Neuronal stem cell (in vitro differentiated cells): Measurements from ENCODE around the gene DHX30.
A peak's percentile ranks its signal among the peaks of the same experiment; 100 is the strongest.

Source experiments
- DNase-seq: peaks from one replicate; pipeline ENCODE4 v3.0.0-alpha.2; 2013; ENCODE audit warnings: low spot score
- H2AFZ ChIP-seq: one replicate; pipeline ENCODE4 v1.6.1; 2013; ENCODE audit warnings: mild to moderate bottlenecking, low read length, inconsistent platforms
- H2AK5ac ChIP-seq: 2 replicates; pipeline ENCODE4 v1.6.1; 2013; ENCODE audit warnings: low read depth, mild to moderate bottlenecking, inconsistent platforms, low read length, moderate library complexity, mixed read lengths
- H2BK120ac ChIP-seq: 2 replicates; pipeline ENCODE4 v1.6.1; 2013; ENCODE audit warnings: low read depth, mild to moderate bottlenecking, inconsistent platforms, low read length, moderate library complexity, mixed read lengths
- H2BK12ac ChIP-seq: one replicate; pipeline ENCODE4 v1.6.1; 2013; ENCODE audit warnings: low read length, inconsistent platforms
- H2BK15ac ChIP-seq: 2 replicates; pipeline ENCODE4 v1.6.1; 2013; ENCODE audit warnings: mild to moderate bottlenecking, low read length, inconsistent platforms, mixed read lengths
- H2BK5ac ChIP-seq: one replicate; pipeline ENCODE4 v1.6.1; 2013; ENCODE audit warnings: inconsistent platforms, mild to moderate bottlenecking, low read length, moderate library complexity
- H3K14ac ChIP-seq: one replicate; pipeline ENCODE4 v1.6.1; 2013; ENCODE audit warnings: low read length, inconsistent platforms
- H3K18ac ChIP-seq: 2 replicates; pipeline ENCODE4 v1.6.1; 2013; ENCODE audit warnings: low read length, inconsistent platforms
- H3K23ac ChIP-seq: 2 replicates; pipeline ENCODE4 v1.6.1; 2013; ENCODE audit warnings: low read depth, mild to moderate bottlenecking, mixed read lengths, low read length, inconsistent platforms; ENCODE audit not compliant: poor library complexity
- H3K27ac ChIP-seq: replicated peaks from 3 replicates; pipeline ENCODE4 v1.5.1; 2013; ENCODE audit warnings: low read length, inconsistent platforms
- H3K27me3 ChIP-seq, 3 experiments: 2 replicates each; pipeline ENCODE4 v1.6.1; 2013; ENCODE audit warnings: low read length in 3 of 3, mild to moderate bottlenecking in 2 of 3, inconsistent platforms in 1 of 3, low read depth in 1 of 3, mixed read lengths in 1 of 3, moderate library complexity in 1 of 3; ENCODE audit not compliant: control insufficient read depth in 3 of 3, insufficient read depth in 3 of 3
- H3K36me3 ChIP-seq, 2 donors: replicated peaks in 1 of 2; 2 replicates each; pipeline ENCODE4 v1.6.1; 2013; ENCODE audit warnings: low read length in 2 of 2; ENCODE audit not compliant: control insufficient read depth in 2 of 2, insufficient read depth in 2 of 2
- H3K4ac ChIP-seq: 2 replicates; pipeline ENCODE4 v1.6.1; 2013; ENCODE audit warnings: inconsistent platforms, mild to moderate bottlenecking, low read length, moderate library complexity
- H3K4me1 ChIP-seq, 2 donors: 1 replicate in 1 of 2; 2 replicates in 1 of 2; pipeline ENCODE4 v1.6.1; 2013; ENCODE audit warnings: low read length in 2 of 2, low read depth in 1 of 2; ENCODE audit not compliant: control insufficient read depth in 2 of 2, insufficient read depth in 1 of 2
- H3K4me2 ChIP-seq: one replicate; pipeline ENCODE4 v1.6.1; 2013; ENCODE audit warnings: mild to moderate bottlenecking, low read length, inconsistent platforms; ENCODE audit not compliant: insufficient read depth, poor library complexity, severe bottlenecking
- H3K4me3 ChIP-seq, 2 donors: 2 replicates each; pipeline ENCODE4 v1.5.1; 2013; ENCODE audit warnings: low read length in 2 of 2, mild to moderate bottlenecking in 2 of 2, inconsistent platforms in 1 of 2, moderate library complexity in 1 of 2
- H3K79me1 ChIP-seq: one replicate; pipeline ENCODE4 v1.6.1; 2013; ENCODE audit warnings: low read depth, mild to moderate bottlenecking, inconsistent platforms, low read length, moderate library complexity
- H3K9ac ChIP-seq: one replicate; pipeline ENCODE4 v1.6.1; 2013; ENCODE audit warnings: mild to moderate bottlenecking, low read depth, low read length, inconsistent platforms; ENCODE audit not compliant: poor library complexity
- H3K9me3 ChIP-seq, 2 donors: replicated peaks in 1 of 2; 2 replicates each; pipeline versions ENCODE3 to v1.6.1; 2013; ENCODE audit warnings: low read length in 2 of 2, mild to moderate bottlenecking in 2 of 2, inconsistent platforms in 1 of 2, low read depth in 1 of 2, mixed read lengths in 1 of 2, moderate library complexity in 1 of 2; ENCODE audit not compliant: control insufficient read depth in 2 of 2, insufficient read depth in 1 of 2
- H4K8ac ChIP-seq: one replicate; pipeline ENCODE4 v1.6.1; 2013; ENCODE audit warnings: low read depth, mild to moderate bottlenecking, inconsistent platforms, low read length, moderate library complexity
- H4K91ac ChIP-seq: one replicate; pipeline ENCODE4 v1.6.1; 2013; ENCODE audit warnings: low read length, low read depth, mild to moderate bottlenecking, inconsistent platforms; ENCODE audit not compliant: poor library complexity
- WGBS, 2 donors: extraction: QIAGEN DNeasy Blood & Tissue Kit; methylation state at CpG; one replicate each; pipeline ENCODE4 v1.1.7; 2013; ENCODE audit warnings: missing lambda C conversion rate in 2 of 2, mixed read lengths in 1 of 2; ENCODE audit not compliant: insufficient read length in 2 of 2, insufficient replicate concordance in 1 of 2; ENCODE audit errors: extremely low coverage in 2 of 2; 5-methylcytosine and 5-hydroxymethylcytosine counted together

The DHX30 gene

GRCh38 chr3:47852604-47853602 lies 50.0 kb downstream of the DHX30 start:
- no peak overlapping the region for H3K4me3 ChIP-seq
- no peak overlapping the region for H3K4me2 ChIP-seq
- H3K27me3 ChIP-seq: no peaks in the 10 kb centered on the region
- no peak overlapping the region for H2BK12ac ChIP-seq
- H3K23ac ChIP-seq: peak overlapping the region; percentile 93
- peak overlapping the region; percentile 15 for H3K9ac ChIP-seq
- H3K4ac ChIP-seq: no peak overlapping the region
- H2BK15ac ChIP-seq: no peak overlapping the region
- peaks cover 60 to 100% of the 10 kb centered on the region in 2 donors for H3K36me3 ChIP-seq
- H2AK5ac ChIP-seq: no peak overlapping the region
- H3K79me1 ChIP-seq: peaks cover 6% of the 10 kb centered on the region
- no peaks in the 10 kb centered on the region for H3K4me1 ChIP-seq
- no peak overlapping the region for H4K91ac ChIP-seq
- no peaks in the 10 kb centered on the region for H3K9me3 ChIP-seq
- peak overlapping the region; percentile 71 for H3K18ac ChIP-seq
- DNase-seq: no peak
- H3K27ac ChIP-seq: no peak overlapping the region
- WGBS, 2 donors: no CpG with 5 or more reads among the region's 36 CpGs
- H3K14ac ChIP-seq: no peak overlapping the region
- H2BK120ac ChIP-seq: no peak overlapping the region
- H4K8ac ChIP-seq: peak overlapping the region; percentile 49
- no peak overlapping the region for H2BK5ac ChIP-seq
- no peak overlapping the region for H2AFZ ChIP-seq

- no peak for DNase-seq
- H2BK12ac ChIP-seq: no peak overlapping the region
- H3K36me3 ChIP-seq: peaks cover 52 to 94% of the 10 kb centered on the region in 2 donors
- no peak overlapping the region for H2BK5ac ChIP-seq
- no peak overlapping the region for H3K27ac ChIP-seq
- no peak overlapping the region for H4K8ac ChIP-seq
- no peak overlapping the region for H2BK15ac ChIP-seq
- H3K9me3 ChIP-seq: no peaks in the 10 kb centered on the region
- H3K9ac ChIP-seq: no peak overlapping the region
- H3K4me3 ChIP-seq: no peak overlapping the region
- peaks cover 4% of the 10 kb centered on the region for H3K79me1 ChIP-seq
- WGBS, 2 donors: no CpG with 5 or more reads among the region's 11 CpGs
- H3K4me2 ChIP-seq: no peak overlapping the region
- H3K23ac ChIP-seq: no peak overlapping the region
- H4K91ac ChIP-seq: no peak overlapping the region
- no peak overlapping the region for H2BK120ac ChIP-seq
- H3K14ac ChIP-seq: no peak overlapping the region
- no peaks in the 10 kb centered on the region for H3K4me1 ChIP-seq
- no peak overlapping the region for H2AK5ac ChIP-seq
- no peak overlapping the region for H3K18ac ChIP-seq
- H3K4ac ChIP-seq: no peak overlapping the region
- no peaks in the 10 kb centered on the region for H3K27me3 ChIP-seq
- no peak overlapping the region for H2AFZ ChIP-seq
These were observed 51.3 kb downstream of the DHX30 start for GRCh38 chr3:47854267-47854666.

GRCh38 chr3:47854720-47855455 lies 52.0 kb downstream of the DHX30 start:
- H3K9me3 ChIP-seq: no peaks in the 10 kb centered on the region
- H3K9ac ChIP-seq: no peak overlapping the region
- no peak overlapping the region for H2AFZ ChIP-seq
- H3K36me3 ChIP-seq: peaks cover 47 to 94% of the 10 kb centered on the region in 2 donors
- H2BK5ac ChIP-seq: no peak overlapping the region
- no peaks in the 10 kb centered on the region for H3K4me1 ChIP-seq
- no peak overlapping the region for H3K23ac ChIP-seq
- H4K8ac ChIP-seq: no peak overlapping the region
- no peak for DNase-seq
- H2BK12ac ChIP-seq: no peak overlapping the region
- H4K91ac ChIP-seq: no peak overlapping the region
- H3K4me2 ChIP-seq: no peak overlapping the region
- no CpG with 5 or more reads among the region's 14 CpGs for WGBS, 2 donors
- no peak overlapping the region for H2AK5ac ChIP-seq
- H3K14ac ChIP-seq: no peak overlapping the region
- no peaks in the 10 kb centered on the region for H3K27me3 ChIP-seq
- no peak overlapping the region for H3K18ac ChIP-seq
- H3K4ac ChIP-seq: no peak overlapping the region
- H2BK15ac ChIP-seq: no peak overlapping the region
- no peak overlapping the region for H3K27ac ChIP-seq
- peaks cover 4% of the 10 kb centered on the region for H3K79me1 ChIP-seq
- no peak overlapping the region for H2BK120ac ChIP-seq
- no peak overlapping the region for H3K4me3 ChIP-seq
